Measurements from ENCODE around the gene PTGS1. TPM values are rescaled to one million over a fixed set of nuclear protein-coding genes. Genes with fewer than 3 reads are reported as not detected.
A peak's percentile ranks its signal among the peaks of the same experiment; 100 is the strongest.
"Not testable (repeated sequence)": the region's sequence is repeated elsewhere in the genome, so short reads cannot be mapped to it uniquely, and the experiment has no call there.

The PTGS1 gene
- total RNA-seq, result 10 to 100 TPM in 1 of 2 donors, 1 to 10 TPM in 1; 6.2 to 26.7 TPM

GRCh38 chr9:122370869-122371755, at the start of gene PTGS1:
Gene PTGS1, plus strand, starts transcription at chr9:122371024. Its CDS starts 61 bp downstream, at chr9:122371085.
- peak within 1 kb of the TSS; percentile 28 to 45 for H3K9ac ChIP-seq (ENCODE audit: low read depth in 2 of 2, low read length in 2 of 2)
- H3K27me3 ChIP-seq, result no peaks in the 10 kb centered on the region
- peak within 1 kb of the TSS; percentile 36 for H3K4me3 ChIP-seq
- H3K4me1 ChIP-seq, result peaks cover 10% of the 10 kb centered on the region
- DNase-seq, result peak; percentile 72
- no peaks in the 10 kb centered on the region for H3K36me3 ChIP-seq
- no peak for TF ChIP-seq CTCF (IDR thresholded peaks at IDR 0.05)
- peak within 1 kb of the TSS; percentile 62 for H3K27ac ChIP-seq
- intact Hi-C loops (cut with DNase I), result no loop called here
- H3K9me3 ChIP-seq, result no peaks in the 10 kb centered on the region

- TF ChIP-seq CTCF (IDR thresholded peaks at IDR 0.05), result no peak
- H3K9me3 ChIP-seq, result no peaks in the 10 kb centered on the region
- H3K27me3 ChIP-seq, result no peaks in the 10 kb centered on the region
- H3K36me3 ChIP-seq, result peaks cover 8% of the 10 kb centered on the region
- DNase-seq, result no peak
- intact Hi-C loops (cut with DNase I), result no loop called here
- H3K4me1 ChIP-seq, result no peaks in the 10 kb centered on the region
- no peak overlapping the region for H3K27ac ChIP-seq
- H3K9ac ChIP-seq (ENCODE audit: low read depth in 2 of 2, low read length in 2 of 2), result no peak overlapping the region
- H3K4me3 ChIP-seq, result no peak overlapping the region
Measured at GRCh38 chr9:122322553-122322952, 48.3 kb upstream of the PTGS1 start.

GRCh38 chr9:122324665-122325064, 46.2 kb upstream of the PTGS1 start:
- H3K27me3 ChIP-seq; H3K9me3 ChIP-seq; H3K27ac ChIP-seq; H3K4me3 ChIP-seq; H3K4me1 ChIP-seq; H3K36me3 ChIP-seq; intact Hi-C loops (cut with DNase I); DNase-seq; H3K9ac ChIP-seq (ENCODE audit: low read depth in 2 of 2, low read length in 2 of 2): not testable (repeated sequence)

GRCh38 chr9:122325124-122325523, 45.7 kb upstream of the PTGS1 start:
- Histone ChIP-seq H3K9ac (ENCODE audit: low read depth in 2 of 2, low read length in 2 of 2) (no peak overlapping the region), H3K36me3 (peaks cover 8% of the 10 kb centered on the region), H3K4me3 (no peak overlapping the region), H3K9me3 (no peaks in the 10 kb centered on the region), H3K4me1 (no peaks in the 10 kb centered on the region), H3K27ac (no peak overlapping the region), H3K27me3 (no peaks in the 10 kb centered on the region)
- intact Hi-C loops (cut with DNase I), result no loop called here
- no peak for TF ChIP-seq CTCF (IDR thresholded peaks at IDR 0.05)
- DNase-seq, result no peak

- intact Hi-C loops (cut with DNase I), result no loop called here
- H3K27me3 ChIP-seq, result no peaks in the 10 kb centered on the region
- no peaks in the 10 kb centered on the region for H3K4me1 ChIP-seq
- H3K4me3 ChIP-seq, result no peak overlapping the region
- peaks cover 8% of the 10 kb centered on the region for H3K36me3 ChIP-seq
- TF ChIP-seq CTCF (IDR thresholded peaks at IDR 0.05), result no peak
- no peak overlapping the region for H3K9ac ChIP-seq (ENCODE audit: low read depth in 2 of 2, low read length in 2 of 2)
- H3K9me3 ChIP-seq, result no peaks in the 10 kb centered on the region
- DNase-seq, result no peak
- H3K27ac ChIP-seq, result no peak overlapping the region
Measured at GRCh38 chr9:122327175-122327574, 43.6 kb upstream of the PTGS1 start.

GRCh38 chr9:122329597-122329996, 41.2 kb upstream of the PTGS1 start:
- H3K36me3 ChIP-seq, result no peaks in the 10 kb centered on the region
- H3K4me3 ChIP-seq, result no peak overlapping the region
- no peaks in the 10 kb centered on the region for H3K4me1 ChIP-seq
- H3K9ac ChIP-seq (ENCODE audit: low read depth in 2 of 2, low read length in 2 of 2), result no peak overlapping the region
- no peak for DNase-seq
- no peaks in the 10 kb centered on the region for H3K27me3 ChIP-seq
- H3K27ac ChIP-seq, result no peak overlapping the region
- H3K9me3 ChIP-seq, result no peaks in the 10 kb centered on the region
- intact Hi-C loops (cut with DNase I), result no loop called here
- no peak for TF ChIP-seq CTCF (IDR thresholded peaks at IDR 0.05)

- H3K9me3 ChIP-seq; H3K27me3 ChIP-seq; H3K4me3 ChIP-seq; DNase-seq; H3K27ac ChIP-seq; H3K36me3 ChIP-seq; H3K9ac ChIP-seq (ENCODE audit: low read depth in 2 of 2, low read length in 2 of 2); intact Hi-C loops (cut with DNase I); H3K4me1 ChIP-seq: not testable (repeated sequence)
Measured at GRCh38 chr9:122330466-122330865, 40.4 kb upstream of the PTGS1 start.

Data from colonic mucosa (tissue), 4 donors.